PC-3 (cell line): Measurements from ENCODE around the gene STPG4. TPM values are rescaled to one million over a fixed set of nuclear protein-coding genes. Genes with fewer than 3 reads are reported as not detected.

Source experiments
- ATAC-seq: fragments of 200-7000 bp; cut with Tn5 transposase; 2 replicates; pipeline ENCODE4 v1.9.1; 2020; ENCODE audit warnings: mild to moderate bottlenecking, moderate library complexity
- BruUV-seq: library from RNA; stranded (reverse); fragments of 400-500 nt; replicated peaks from 2 replicates; lab custom pipeline; 2021; lab: Mats Ljungman, UMichigan
- CTCF ChIA-PET: fragments of 300-600 bp; sonication (Branson Sonifier 250); formaldehyde crosslinking; loops from one replicate; lab custom pipeline; 2022; ENCODE audit warnings: antibody characterized with exemption; lab: Charles Lee
- POLR2A ChIA-PET: fragments of 300-600 bp; sonication (Branson Sonifier 250); formaldehyde crosslinking; loops from one replicate; lab custom pipeline; 2022; ENCODE audit warnings: antibody characterized with exemption; ENCODE audit not compliant: unreplicated experiment; lab: Charles Lee
- DNase-seq: peaks from one replicate; pipeline ENCODE4 v3.0.0-alpha.2; 2015
- H2AFZ ChIP-seq: fragments of 300-600 bp; sonication (generic); 2 replicates; pipeline ENCODE4 v1.6.0; 2016; ENCODE audit warnings: antibody characterized with exemption, low read length
- H3F3A ChIP-seq: fragments of 300-600 bp; sonication (generic); one replicate; pipeline ENCODE4 v1.6.0; 2017; ENCODE audit warnings: antibody characterized with exemption, low read length, control low read depth, mild to moderate bottlenecking; ENCODE audit not compliant: unreplicated experiment
- H3K27ac ChIP-seq: fragments of 300-600 bp; sonication (generic); 2 replicates; pipeline ENCODE4 v1.5.1; 2016; ENCODE audit warnings: mild to moderate bottlenecking, low read length
- H3K27me3 ChIP-seq: fragments of 300-600 bp; sonication (generic); 2 replicates; pipeline ENCODE4 v1.6.1; 2016; ENCODE audit warnings: low read length, mixed read lengths
- H3K36me3 ChIP-seq: fragments of 300-600 bp; sonication (generic); 2 replicates; pipeline ENCODE4 v1.6.1; 2016; ENCODE audit warnings: low read depth, mixed run types, low read length, mixed read lengths
- H3K4me1 ChIP-seq: fragments of 300-600 bp; sonication (generic); 2 replicates; pipeline ENCODE4 v1.5.1; 2016; ENCODE audit warnings: low read length; ENCODE audit not compliant: insufficient read depth
- H3K4me2 ChIP-seq: fragments of 300-600 bp; sonication (generic); 2 replicates; pipeline ENCODE4 v1.6.0; 2016; ENCODE audit warnings: low read length
- H3K4me3 ChIP-seq: fragments of 300-600 bp; sonication (generic); 2 replicates; pipeline ENCODE4 v1.5.1; 2016; ENCODE audit warnings: mild to moderate bottlenecking, low read length, mixed read lengths
- H3K79me2 ChIP-seq: fragments of 300-600 bp; sonication (generic); 2 replicates; pipeline ENCODE4 v1.6.1; 2017; ENCODE audit warnings: low read length, mixed read lengths
- H3K9ac ChIP-seq: fragments of 300-600 bp; sonication (generic); 2 replicates; pipeline ENCODE4 v1.6.0; 2016; ENCODE audit warnings: mild to moderate bottlenecking, low read length
- H3K9me2 ChIP-seq: fragments of 300-600 bp; sonication (generic); replicated peaks from 2 replicates; pipeline ENCODE4 v1.6.1; 2016; ENCODE audit warnings: mixed run types, low read length, mixed read lengths
- H3K9me3 ChIP-seq: fragments of 300-600 bp; sonication (generic); 2 replicates; pipeline ENCODE4 v1.6.1; 2016; ENCODE audit warnings: low read length, mixed read lengths
- H4K20me1 ChIP-seq: fragments of 300-600 bp; sonication (generic); 2 replicates; pipeline ENCODE4 v1.6.1; 2016; ENCODE audit warnings: low read length, mixed read lengths
- CTCF ChIP-seq: fragments of 300-600 bp; sonication (generic); conservative IDR thresholded peaks from 2 replicates; pipeline ENCODE4 v1.5.1; 2017; ENCODE audit warnings: antibody characterized with exemption, low read depth, mild to moderate bottlenecking, low read length
- EZH2 ChIP-seq: fragments of 300-600 bp; sonication (generic); IDR thresholded peaks from one replicate; pipeline ENCODE4 v1.6.1; 2017; ENCODE audit warnings: antibody characterized with exemption, mild to moderate bottlenecking, low read length; ENCODE audit not compliant: unreplicated experiment
- EZH2phosphoT487 ChIP-seq: fragments of 300-600 bp; sonication (generic); IDR thresholded peaks from 2 replicates; pipeline ENCODE4 v1.6.1; 2018; ENCODE audit warnings: mild to moderate bottlenecking, antibody characterized with exemption, low read length, borderline replicate concordance
- intact Hi-C: fragments of 100-400 bp; cut with micrococcal nuclease; formaldehyde crosslinking; loops from 2 replicates; pipeline ENCODE4 v1.9.0; 2023
- total RNA-seq: library from RNA; depleted of rRNA; stranded (reverse); fragments of >200 nt; gene quantifications from 2 replicates; pipeline ENCODE4 v1.2.3, GENCODE V29; 2014

STPG4 gene
- total RNA-seq, 1 experiment from 2014 or later: 2.4 TPM

DNA sequence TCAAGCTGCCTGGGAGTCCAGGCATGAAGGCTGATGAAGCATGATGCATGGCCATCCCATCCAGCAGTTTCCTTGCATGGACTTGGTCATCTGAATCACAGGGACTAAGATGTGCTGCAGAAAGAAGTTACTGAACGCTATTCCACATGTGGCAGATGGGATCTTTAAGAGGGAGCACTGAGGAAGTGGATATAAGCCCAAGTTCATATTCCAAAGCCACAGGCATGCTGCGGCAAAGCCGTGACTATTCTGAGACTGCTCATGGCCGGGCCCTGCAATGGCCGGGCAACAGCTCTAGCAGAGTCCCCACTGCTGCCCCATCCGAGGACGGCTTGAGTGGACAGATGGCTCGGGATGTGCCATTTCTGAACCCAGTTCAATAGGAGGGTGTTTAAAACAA lies 61.5 kb downstream of the STPG4 start:
- peaks cover 22% of the 10 kb centered on the region for H3K4me1 ChIP-seq
- CTCF ChIA-PET: no interaction called here
- no peaks in the 10 kb centered on the region for H3K9me3 ChIP-seq
- no peaks in the 10 kb centered on the region for H3F3A ChIP-seq
- H3K4me3 ChIP-seq: no peak overlapping the region
- no peaks in the 10 kb centered on the region for H3K36me3 ChIP-seq
- H3K9ac ChIP-seq: no peak overlapping the region
- DNase-seq (no peak), ATAC-seq (no peak)
- no peak overlapping the region for H2AFZ ChIP-seq
- POLR2A ChIA-PET: no interaction called here
- TF ChIP-seq EZH2 (no peak), EZH2phosphoT487 (no peak), CTCF (no peak)
- intact Hi-C loops: no loop called here
- H3K27me3 ChIP-seq: no peaks in the 10 kb centered on the region
- no peaks in the 10 kb centered on the region for H3K9me2 ChIP-seq
- H3K27ac ChIP-seq: no peak overlapping the region
- no peaks in the 10 kb centered on the region for H4K20me1 ChIP-seq
- H3K4me2 ChIP-seq: no peak overlapping the region
- no peaks in the 10 kb centered on the region for H3K79me2 ChIP-seq
- BruUV-seq: no TSS peak

- no peak overlapping the region for H3K27ac ChIP-seq
- intact Hi-C loops: no loop called here
- H3K9ac ChIP-seq: no peak overlapping the region
- H3K4me2 ChIP-seq: no peak overlapping the region
- DNase-seq: no peak
- no peaks in the 10 kb centered on the region for H4K20me1 ChIP-seq
- BruUV-seq: no TSS peak
- H3K4me3 ChIP-seq: no peak overlapping the region
- no peak overlapping the region for H2AFZ ChIP-seq
- CTCF ChIA-PET: no interaction called here
- POLR2A ChIA-PET: no interaction called here
- H3K9me2 ChIP-seq: no peaks in the 10 kb centered on the region
- ATAC-seq: no peak
- H3K36me3 ChIP-seq: no peaks in the 10 kb centered on the region
- H3K9me3 ChIP-seq: no peaks in the 10 kb centered on the region
- no peaks in the 10 kb centered on the region for H3F3A ChIP-seq
- no peaks in the 10 kb centered on the region for H3K27me3 ChIP-seq
- H3K4me1 ChIP-seq: peaks cover 26% of the 10 kb centered on the region
- TF ChIP-seq EZH2 (no peak), EZH2phosphoT487 (no peak), CTCF (no peak)
- no peaks in the 10 kb centered on the region for H3K79me2 ChIP-seq
These were observed 62.6 kb downstream of the STPG4 start for GRCh38 chr2:47092465-47092864.

DNA sequence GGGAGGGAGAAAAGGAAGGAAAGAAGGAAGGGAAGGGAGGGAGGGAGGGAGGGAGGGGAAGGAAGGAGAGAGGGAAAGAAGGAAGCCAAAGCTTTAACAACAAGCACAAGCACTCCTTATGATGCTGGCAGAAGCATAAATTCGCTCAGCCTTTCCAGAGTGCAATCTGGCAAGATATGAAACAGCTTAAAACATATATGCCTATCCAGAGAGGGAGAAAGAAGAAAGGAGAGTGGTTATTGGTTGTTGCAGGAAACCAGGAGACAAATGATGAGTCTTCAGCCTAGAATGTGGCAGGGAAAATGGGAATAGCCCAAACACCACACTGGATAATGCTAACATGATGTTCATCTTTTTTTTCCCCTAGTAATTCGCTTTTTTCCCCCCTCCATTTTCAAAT lies 64.0 kb downstream of the STPG4 start:
- Histone ChIP-seq H3K27me3 (no peaks in the 10 kb centered on the region), H3K9me2 (no peaks in the 10 kb centered on the region), H3F3A (no peaks in the 10 kb centered on the region), H3K36me3 (no peaks in the 10 kb centered on the region), H3K27ac (no peak overlapping the region), H3K4me1 (peaks cover 26% of the 10 kb centered on the region), H3K4me3 (no peak overlapping the region), H3K79me2 (no peaks in the 10 kb centered on the region), H3K9me3 (no peaks in the 10 kb centered on the region), H2AFZ (no peak overlapping the region), H3K9ac (no peak overlapping the region), H3K4me2 (no peak overlapping the region), H4K20me1 (no peaks in the 10 kb centered on the region)
- ATAC-seq (no peak), DNase-seq (no peak)
- no peak for TF ChIP-seq CTCF
- TF ChIP-seq EZH2phosphoT487: no peak
- no peak for TF ChIP-seq EZH2
- ChIA-PET CTCF (no interaction called here), POLR2A (interaction anchor here (0.6 kb wide), 1 partner anchor 18 kb away, joined by 3 read pairs; no protein-coding TSS in a partner anchor)
- intact Hi-C loops: no loop called here
- BruUV-seq: no TSS peak
